Measurements from ENCODE around the gene TMEM198. TPM values are rescaled to one million over a fixed set of nuclear protein-coding genes. Genes with fewer than 3 reads are reported as not detected.

The TMEM198 gene
- polyA plus RNA-seq, 1 donor from 2014 or later, result 44.0 TPM

GRCh38 chr2:219530048-219530963 is 13.5 kb upstream of the TMEM198 start:
- Histone ChIP-seq H3K9me3 (ENCODE audit: low read length) (no peaks in the 10 kb centered on the region), H3K79me2 (replicated peaks; ENCODE audit: insufficient read depth, low read length) (no peaks in the 10 kb centered on the region), H3K27me3 (ENCODE audit: insufficient read depth, low read depth, low read length) (peaks cover 7% of the 10 kb centered on the region), H3K4me3 (ENCODE audit: low read length) (peak overlapping the region; percentile 54), H3K36me3 (ENCODE audit: insufficient read depth, low read length) (no peaks in the 10 kb centered on the region), H2AFZ (ENCODE audit: low read depth, low read length) (peak overlapping the region; percentile 18), H3K9ac (ENCODE audit: low read length) (peak overlapping the region; percentile 35), H3K9me2 (ENCODE audit: insufficient read depth, low read length) (no peaks in the 10 kb centered on the region), H3F3A (ENCODE audit: insufficient read depth, low read length, poor library complexity, severe bottlenecking) (no peaks in the 10 kb centered on the region), H3K27ac (ENCODE audit: low read length) (no peak overlapping the region), H3K4me2 (ENCODE audit: low read length) (no peak overlapping the region), H4K20me1 (ENCODE audit: insufficient read depth) (no peaks in the 10 kb centered on the region)
- no peak for TF ChIP-seq EZH2 (IDR thresholded peaks at IDR 0.05; ENCODE audit: borderline replicate concordance, insufficient read depth, low read length, poor library complexity, severe bottlenecking)
- peak; percentile 16 for TF ChIP-seq EP300 (conservative IDR thresholded peaks at IDR 0.05; ENCODE audit: poor library complexity, severe bottlenecking)
- TF ChIP-seq CTCF (IDR thresholded peaks at IDR 0.05; ENCODE audit: poor library complexity, severe bottlenecking), result peak; percentile 99
- peak; percentile 100 for TF ChIP-seq RAD21 (conservative IDR thresholded peaks at IDR 0.05)
- no peak for TF ChIP-seq TAF1 (IDR thresholded peaks at IDR 0.05; ENCODE audit: low read depth)
- TF ChIP-seq REST (IDR thresholded peaks at IDR 0.05; ENCODE audit: borderline replicate concordance), result no peak
- peak; percentile 100 for TF ChIP-seq SMC3 (conservative IDR thresholded peaks at IDR 0.05; ENCODE audit: poor library complexity)
- TF ChIP-seq MXI1 (conservative IDR thresholded peaks at IDR 0.05; ENCODE audit: poor library complexity, severe bottlenecking), result peak; percentile 18
- peak; percentile 11 for TF ChIP-seq POLR2AphosphoS5 (IDR thresholded peaks at IDR 0.05)

GRCh38 chr2:219531639-219532377 is 12.0 kb upstream of the TMEM198 start:
- Histone ChIP-seq H3K4me2 (ENCODE audit: low read length) (no peak overlapping the region), H3K79me2 (replicated peaks; ENCODE audit: insufficient read depth, low read length) (no peaks in the 10 kb centered on the region), H3K9me3 (ENCODE audit: low read length) (no peaks in the 10 kb centered on the region), H3K9me2 (ENCODE audit: insufficient read depth, low read length) (no peaks in the 10 kb centered on the region), H3K9ac (ENCODE audit: low read length) (no peak overlapping the region), H3K27ac (ENCODE audit: low read length) (no peak overlapping the region), H3F3A (ENCODE audit: insufficient read depth, low read length, poor library complexity, severe bottlenecking) (no peaks in the 10 kb centered on the region), H4K20me1 (ENCODE audit: insufficient read depth) (no peaks in the 10 kb centered on the region), H3K4me3 (ENCODE audit: low read length) (no peak overlapping the region), H3K36me3 (ENCODE audit: insufficient read depth, low read length) (no peaks in the 10 kb centered on the region), H3K27me3 (ENCODE audit: insufficient read depth, low read depth, low read length) (peaks cover 7% of the 10 kb centered on the region), H2AFZ (ENCODE audit: low read depth, low read length) (no peak overlapping the region)
- TF ChIP-seq EP300 (conservative IDR thresholded peaks at IDR 0.05; ENCODE audit: poor library complexity, severe bottlenecking) (no peak), TAF1 (IDR thresholded peaks at IDR 0.05; ENCODE audit: low read depth) (no peak), SMC3 (conservative IDR thresholded peaks at IDR 0.05; ENCODE audit: poor library complexity) (no peak), REST (IDR thresholded peaks at IDR 0.05; ENCODE audit: borderline replicate concordance) (no peak), RAD21 (conservative IDR thresholded peaks at IDR 0.05) (no peak), MXI1 (conservative IDR thresholded peaks at IDR 0.05; ENCODE audit: poor library complexity, severe bottlenecking) (no peak), CTCF (IDR thresholded peaks at IDR 0.05; ENCODE audit: poor library complexity, severe bottlenecking) (no peak), POLR2AphosphoS5 (IDR thresholded peaks at IDR 0.05) (no peak), EZH2 (IDR thresholded peaks at IDR 0.05; ENCODE audit: borderline replicate concordance, insufficient read depth, low read length, poor library complexity, severe bottlenecking) (no peak)
